ENCODE data around the gene POLR1A.

The POLR1A gene

DNA sequence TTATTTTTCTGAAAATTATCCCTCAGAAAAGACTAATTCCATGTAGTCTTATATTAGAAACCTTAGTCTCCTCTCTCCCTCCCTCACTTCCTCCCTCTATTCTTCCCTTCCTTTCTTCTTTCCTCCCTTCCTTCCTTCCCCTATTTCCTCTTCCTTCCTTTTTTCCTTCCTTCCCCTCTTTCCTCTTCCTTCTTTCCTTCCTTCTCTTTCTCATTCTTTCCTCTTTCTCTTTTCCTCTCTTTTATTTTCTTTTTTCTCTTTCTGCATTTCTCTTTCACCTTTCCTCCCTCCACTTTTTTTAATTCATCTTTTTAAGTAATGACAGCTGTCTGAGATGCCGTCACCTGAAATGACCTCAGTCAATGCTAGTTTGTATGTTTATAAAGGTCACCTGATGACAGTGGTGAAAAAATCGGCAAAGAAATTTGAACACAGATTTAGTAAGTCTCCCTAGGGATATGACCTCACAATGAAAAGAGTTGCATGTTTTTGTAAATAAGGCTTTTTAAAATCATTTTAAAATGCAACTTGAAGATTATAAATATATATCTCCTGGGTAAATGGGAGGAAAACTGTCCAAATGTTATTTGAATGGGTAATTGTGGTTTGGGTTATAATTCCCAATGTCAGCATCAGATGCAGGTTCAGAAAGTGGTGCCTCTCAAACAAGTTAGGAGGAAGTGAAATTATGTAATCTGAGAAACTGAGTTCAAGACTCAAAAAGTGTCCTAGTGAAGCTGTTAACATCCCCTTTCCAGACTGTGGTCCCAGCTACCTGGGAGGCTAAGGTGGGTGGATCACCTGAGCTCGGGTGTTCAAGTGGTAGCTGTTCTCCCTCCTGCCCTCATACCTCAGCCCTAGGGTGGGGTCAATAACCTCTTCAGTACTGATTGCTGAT is 126.6 kb downstream of the POLR1A start:
- DNase-seq (ENCODE audit: low read depth in 2 of 2) = no peak

- DNase-seq (ENCODE audit: low read depth in 2 of 2) = no peak
These were observed 129.4 kb downstream of the POLR1A start for GRCh38 chr2:85976106-85976920.

DNA sequence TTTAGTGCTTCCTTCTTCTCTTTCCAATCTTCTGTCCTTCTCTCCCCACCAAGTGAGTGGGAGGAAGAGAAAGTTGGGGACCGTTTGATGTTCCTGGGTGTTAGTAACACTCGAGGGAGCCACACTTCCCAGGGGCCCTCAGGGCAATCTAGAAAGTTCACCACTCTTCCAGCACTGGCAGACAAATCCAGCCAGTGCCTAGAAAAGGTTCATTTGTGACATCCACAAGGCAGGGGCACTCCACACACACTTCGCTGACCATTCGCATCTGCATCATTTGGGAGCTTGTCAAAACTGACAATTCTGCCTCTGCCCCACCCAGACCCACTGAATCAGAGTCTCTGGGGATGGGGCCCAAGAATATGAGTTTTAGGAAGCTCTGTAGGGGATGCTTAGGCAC is 130.1 kb downstream of the POLR1A start:
- DNase-seq (ENCODE audit: low read depth in 2 of 2) = no peak

- DNase-seq (ENCODE audit: low read depth in 2 of 2) = no peak
These were observed 131.3 kb downstream of the POLR1A start for GRCh38 chr2:85974390-85974789.

DNA sequence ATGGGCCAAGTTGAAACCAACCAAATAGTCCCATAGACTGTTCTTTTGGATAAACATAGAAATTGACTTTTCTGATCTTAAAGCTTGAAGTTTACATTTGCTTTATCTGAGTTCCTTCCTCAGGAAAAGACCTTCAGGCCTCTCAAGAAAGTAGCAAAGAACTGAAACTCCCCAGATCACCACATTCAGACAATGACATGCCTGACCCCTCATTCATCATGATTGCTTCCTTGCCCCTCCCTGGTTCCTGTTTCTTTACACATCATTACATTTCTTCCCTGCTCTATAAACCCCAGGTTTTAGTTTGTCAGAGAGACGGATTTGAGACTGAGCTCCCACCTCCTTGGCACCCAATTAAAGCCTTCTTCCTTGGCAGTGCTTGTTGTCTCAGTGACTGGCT is 133.3 kb downstream of the POLR1A start:
- no peak for DNase-seq (ENCODE audit: low read depth in 2 of 2)

DNA sequence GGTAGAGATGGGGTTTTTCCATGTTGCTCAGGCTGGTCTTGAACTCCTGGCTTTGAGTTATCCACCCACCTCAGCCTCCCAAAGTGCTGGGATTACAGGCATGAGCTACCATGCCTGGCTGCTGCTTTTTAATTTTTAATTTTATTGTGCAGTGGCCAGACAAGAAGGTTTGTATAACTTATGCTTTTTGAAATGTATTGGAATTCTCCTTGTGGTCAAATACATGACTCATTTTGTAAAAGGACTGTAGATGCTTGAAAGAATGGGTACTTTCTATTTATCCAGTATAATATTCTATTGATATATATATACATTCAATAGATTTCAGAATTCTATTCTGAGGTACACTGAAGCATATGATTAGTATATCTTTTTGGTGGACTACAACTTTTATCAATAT is 134.3 kb downstream of the POLR1A start:
- peak; percentile 29 to 30 for DNase-seq (ENCODE audit: low read depth in 2 of 2)
